Ovary (tissue), 3 donors: Measurements from ENCODE around the gene FRY.

ENCODE experiments used
- CTCF ChIP-seq, 3 donors: fragments of 450-650 bp in 2 of 3; fragments of 200-600 bp in 1 of 3; IDR thresholded peaks; one replicate each; pipeline versions ENCODE4 v1.5.1 to v1.8.0; 2016 to 2022; ENCODE audit warnings: antibody characterized with exemption in 3 of 3, mild to moderate bottlenecking in 1 of 3
- EP300 ChIP-seq: sonication (generic); formaldehyde crosslinking; IDR thresholded peaks from one replicate; pipeline ENCODE4 v1.6.1; 2017; ENCODE audit warnings: antibody characterized with exemption
- POLR2A ChIP-seq: fragments of 450-650 bp; IDR thresholded peaks from one replicate; pipeline ENCODE4 v1.6.1; 2017; ENCODE audit warnings: antibody characterized with exemption, mild to moderate bottlenecking, moderate library complexity
- donor health status: DM: no; HTN: no; CAD: no.

- TF ChIP-seq CTCF (IDR thresholded peaks at IDR 0.05) (no peak), POLR2A (no peak), EP300 (no peak)
Measured at GRCh38 chr13:32264407-32264806, 232.8 kb downstream of the FRY start.
